Transverse colon (tissue), 4 donors: Measurements from ENCODE around the gene MAGOHB. TPM values are rescaled to one million over a fixed set of nuclear protein-coding genes. Genes with fewer than 3 reads are reported as not detected.

Experiments used
- DNase-seq: peaks from one replicate; pipeline ENCODE4 v3.0.0-alpha.2; 2019
- H3K27ac ChIP-seq, 4 donors: fragments of 200-600 bp; sonication (generic); 2 replicates each; pipeline ENCODE4 v1.5.1; 2016 to 2018; ENCODE audit warnings: inconsistent platforms in 4 of 4
- H3K27me3 ChIP-seq: fragments of 200-600 bp; sonication (generic); 2 replicates; pipeline ENCODE4 v1.5.1; 2017; ENCODE audit warnings: inconsistent platforms
- H3K36me3 ChIP-seq, 4 donors: fragments of 200-600 bp; sonication (generic); 2 replicates each; pipeline ENCODE4 v1.5.1; 2017 to 2019; ENCODE audit warnings: inconsistent platforms in 4 of 4
- H3K4me1 ChIP-seq, 4 donors: fragments of 200-600 bp; sonication (generic); 2 replicates each; pipeline ENCODE4 v1.5.1; 2017 to 2020; ENCODE audit warnings: inconsistent platforms in 4 of 4
- H3K4me3 ChIP-seq, 4 donors: fragments of 200-600 bp; sonication (generic); 1 replicate in 1 of 4; 2 replicates in 3 of 4; pipeline versions ENCODE4 v1.5.1 to v1.6.1; 2017 to 2019; ENCODE audit warnings: inconsistent platforms in 4 of 4
- H3K9me3 ChIP-seq, 2 donors: fragments of 200-600 bp; sonication (generic); 2 replicates each; pipeline ENCODE4 v1.5.1; 2017 to 2019; ENCODE audit warnings: inconsistent platforms in 2 of 2
- EP300 ChIP-seq: sonication (generic); formaldehyde crosslinking; IDR thresholded peaks from one replicate; pipeline ENCODE4 v1.6.1; 2017; ENCODE audit warnings: antibody characterized with exemption, low read depth
- POLR2A ChIP-seq: fragments of 450-650 bp; IDR thresholded peaks from one replicate; pipeline ENCODE4 v1.6.1; 2016; ENCODE audit warnings: antibody characterized with exemption, mild to moderate bottlenecking, moderate library complexity
- POLR2AphosphoS5 ChIP-seq, 3 donors: sonication (generic); formaldehyde crosslinking; IDR thresholded peaks; one replicate each; pipeline ENCODE4 v1.6.1; 2016; ENCODE audit warnings: antibody characterized with exemption in 3 of 3
- WGBS, 2 donors: methylation state at CpG; one replicate each; pipeline ENCODE4 v1.1.5; 2018; ENCODE audit warnings: low coverage in 1 of 2; 5-methylcytosine and 5-hydroxymethylcytosine counted together
- in situ Hi-C, 4 donors: fragments of 200-750 bp; cut with MboI; loops; one replicate each; pipeline versions ENCODE4 v1.15.0 to v1.15.1; 2017; ENCODE audit warnings: low sequenced_read_pairs in 3 of 4, low pct_ligation_motif_present in 1 of 4, low pct_unique_long_range_greater_than_20kb in 1 of 4
- intact Hi-C: fragments of 100-400 bp; cut with DNase I; formaldehyde crosslinking; loops from one replicate; pipeline ENCODE4 v1.15.1; 2023; ENCODE audit warnings: low total_unique reads
- total RNA-seq, 4 donors: library from RNA; depleted of rRNA; stranded (reverse); fragments of >200 nt; gene quantifications; one replicate each; pipeline ENCODE4 v1.1.0, GENCODE V29; 2016
- TF ChIP-seq, protein P1 (sequence below), 5 experiments: fragments of 200-600 bp in 3 of 5; fragments of 450-650 bp in 2 of 5; sonication (generic) in 3 of 5; IDR thresholded peaks; 1 replicate in 2 of 5; 2 replicates in 3 of 5; pipeline ENCODE4 v1.5.1; 2016 to 2017; ENCODE audit warnings: antibody characterized with exemption in 5 of 5, inconsistent platforms in 3 of 5, mild to moderate bottlenecking in 2 of 5, moderate library complexity in 1 of 5

Gene MAGOHB
- total RNA-seq, 4 donors from 2014 or later: 0.75 to 9.7 (median 8.1) TPM; not detected in 1

DNA sequence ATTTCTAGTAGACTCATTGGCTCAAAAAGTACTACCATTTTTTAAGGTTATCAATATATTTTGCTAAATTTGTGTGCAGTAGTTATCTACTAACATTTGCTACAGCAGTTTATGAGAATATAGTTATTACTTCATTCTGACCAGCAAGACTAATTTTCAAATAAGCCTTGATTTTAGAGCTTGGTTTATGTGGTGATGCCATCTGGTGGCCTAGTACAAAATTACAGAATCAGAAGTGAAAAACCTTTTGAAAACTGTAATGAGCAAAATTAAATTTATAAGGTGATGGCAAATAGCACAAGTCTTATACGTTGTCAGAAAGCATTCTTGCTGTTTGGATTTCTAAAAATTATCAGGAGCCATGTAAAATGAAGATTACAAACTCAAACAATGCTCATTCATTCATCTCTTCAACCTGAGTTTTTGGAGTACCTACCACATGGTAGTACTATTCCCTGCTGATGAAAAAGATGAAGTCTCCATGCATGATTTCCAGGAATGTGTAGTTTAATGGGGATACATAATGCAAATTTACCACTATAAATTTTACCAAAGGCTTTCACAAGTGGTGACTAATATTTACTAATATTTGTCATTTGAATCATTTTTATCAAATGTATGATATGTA is 51.0 kb downstream of the MAGOHB start:
- H3K9me3 ChIP-seq: no peaks in the 10 kb centered on the region
- no peak for DNase-seq
- TF ChIP-seq, protein P1, sequence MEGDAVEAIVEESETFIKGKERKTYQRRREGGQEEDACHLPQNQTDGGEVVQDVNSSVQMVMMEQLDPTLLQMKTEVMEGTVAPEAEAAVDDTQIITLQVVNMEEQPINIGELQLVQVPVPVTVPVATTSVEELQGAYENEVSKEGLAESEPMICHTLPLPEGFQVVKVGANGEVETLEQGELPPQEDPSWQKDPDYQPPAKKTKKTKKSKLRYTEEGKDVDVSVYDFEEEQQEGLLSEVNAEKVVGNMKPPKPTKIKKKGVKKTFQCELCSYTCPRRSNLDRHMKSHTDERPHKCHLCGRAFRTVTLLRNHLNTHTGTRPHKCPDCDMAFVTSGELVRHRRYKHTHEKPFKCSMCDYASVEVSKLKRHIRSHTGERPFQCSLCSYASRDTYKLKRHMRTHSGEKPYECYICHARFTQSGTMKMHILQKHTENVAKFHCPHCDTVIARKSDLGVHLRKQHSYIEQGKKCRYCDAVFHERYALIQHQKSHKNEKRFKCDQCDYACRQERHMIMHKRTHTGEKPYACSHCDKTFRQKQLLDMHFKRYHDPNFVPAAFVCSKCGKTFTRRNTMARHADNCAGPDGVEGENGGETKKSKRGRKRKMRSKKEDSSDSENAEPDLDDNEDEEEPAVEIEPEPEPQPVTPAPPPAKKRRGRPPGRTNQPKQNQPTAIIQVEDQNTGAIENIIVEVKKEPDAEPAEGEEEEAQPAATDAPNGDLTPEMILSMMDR (IDR thresholded peaks at IDR 0.05): peak; percentile 68 to 86 (median 73)
- TF ChIP-seq EP300 (no peak), POLR2A (no peak), POLR2AphosphoS5 (IDR thresholded peaks at IDR 0.05) (no peak)
- 0% methylated on average over 1 of the region's 1 CpG for WGBS, 2 donors
- no peak overlapping the region for H3K4me3 ChIP-seq
- no peak overlapping the region for H3K27ac ChIP-seq
- no peaks in the 10 kb centered on the region for H3K27me3 ChIP-seq
- no peaks in the 10 kb centered on the region for H3K36me3 ChIP-seq
- in situ Hi-C loops: loop anchor here (5.0 to 25.0 kb wide), 5 partner anchors 225 to 328 kb away; partner anchors contain the start of gene KLRD1 (in 1 of the 4)
- no peaks in the 10 kb centered on the region for H3K4me1 ChIP-seq
- intact Hi-C loops: loop anchor here (2.0 to 5.0 kb wide), 2 partner anchors 232 to 325 kb away; no protein-coding TSS in a partner anchor

DNA sequence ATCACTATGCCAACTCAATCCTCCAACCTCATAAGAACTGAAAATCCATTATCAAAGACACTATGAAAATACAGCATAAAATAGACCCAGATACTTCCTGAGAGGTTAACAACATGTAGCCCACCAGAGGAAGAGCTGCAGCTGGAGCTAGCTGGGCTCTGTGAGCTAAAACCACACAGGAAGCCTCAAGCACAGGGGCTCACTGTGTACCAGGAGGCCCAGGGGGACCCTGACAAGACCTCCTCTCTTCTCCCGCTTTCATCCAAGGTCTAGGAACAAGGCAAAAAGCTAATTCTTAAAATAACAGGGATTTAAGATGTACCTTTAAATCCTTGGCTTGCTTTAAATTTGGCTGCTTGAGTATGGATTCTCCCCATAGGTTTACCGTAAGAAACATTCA is 54.2 kb downstream of the MAGOHB start:
- H3K9me3 ChIP-seq: no peaks in the 10 kb centered on the region
- no peak overlapping the region for H3K27ac ChIP-seq
- intact Hi-C loops (no loop called here), in situ Hi-C loops (loop anchor here (10.0 to 25.0 kb wide), 4 partner anchors 222 to 322 kb away; partner anchors contain the start of gene KLRD1 (in 1 of the 4))
- no peak for DNase-seq
- no peaks in the 10 kb centered on the region for H3K36me3 ChIP-seq
- H3K27me3 ChIP-seq: no peaks in the 10 kb centered on the region
- TF ChIP-seq, protein P1 (IDR thresholded peaks at IDR 0.05): no peak
- H3K4me1 ChIP-seq: no peaks in the 10 kb centered on the region
- WGBS, 2 donors: 52 to 84% methylated on average over 2 of the region's 2 CpGs
- H3K4me3 ChIP-seq: no peak overlapping the region

DNA sequence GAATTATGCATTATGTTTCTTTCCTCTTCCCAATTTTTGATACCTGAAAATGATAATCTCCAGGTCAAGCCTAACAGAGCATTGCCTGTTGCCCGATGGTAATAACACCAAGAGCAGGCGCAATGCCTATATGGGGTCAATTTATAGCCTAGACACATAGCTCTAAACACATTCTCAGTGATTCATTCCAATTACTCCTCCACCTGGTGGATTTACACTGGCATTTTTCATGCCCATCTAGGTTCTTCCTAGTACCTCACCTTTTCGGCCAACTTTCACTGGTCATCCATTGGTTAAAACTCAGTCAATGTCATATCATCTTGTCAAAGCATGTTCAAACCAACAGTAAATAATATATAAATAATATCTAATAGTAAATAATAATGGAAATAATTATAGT is 54.6 kb downstream of the MAGOHB start:
- in situ Hi-C loops (loop anchor here (10.0 to 25.0 kb wide), 4 partner anchors 221 to 321 kb away; partner anchors contain the start of gene KLRD1 (in 1 of the 4)), intact Hi-C loops (no loop called here)
- Histone ChIP-seq H3K4me3 (no peak overlapping the region), H3K27ac (no peak overlapping the region), H3K36me3 (no peaks in the 10 kb centered on the region), H3K4me1 (no peaks in the 10 kb centered on the region), H3K27me3 (no peaks in the 10 kb centered on the region), H3K9me3 (no peaks in the 10 kb centered on the region)
- TF ChIP-seq EP300: no peak
- TF ChIP-seq POLR2AphosphoS5 (IDR thresholded peaks at IDR 0.05): no peak
- TF ChIP-seq, protein P1 (IDR thresholded peaks at IDR 0.05): no peak
- no peak for TF ChIP-seq POLR2A
- no peak for DNase-seq
- 91 to 93% methylated on average over 3 of the region's 3 CpGs for WGBS, 2 donors

DNA sequence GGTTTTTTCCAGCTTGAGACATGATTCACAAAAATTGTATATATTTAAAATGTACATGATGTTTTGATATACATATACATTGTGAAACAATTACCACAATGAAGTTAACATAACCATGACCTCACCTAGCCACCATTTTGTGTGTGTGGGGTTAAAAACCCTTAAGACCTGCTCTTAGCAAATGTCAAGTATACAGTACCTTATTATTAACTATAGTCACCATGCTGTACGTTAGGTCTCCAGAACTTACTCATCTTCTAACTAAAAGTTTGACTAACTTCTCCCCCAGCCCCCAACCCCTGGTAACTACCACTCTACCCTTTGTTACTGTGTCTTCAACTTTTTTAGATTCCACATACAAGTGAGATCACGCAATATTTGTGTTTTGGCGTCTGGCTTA is 55.1 kb downstream of the MAGOHB start:
- in situ Hi-C loops (loop anchor here (10.0 to 25.0 kb wide), 4 partner anchors 221 to 321 kb away; partner anchors contain the start of gene KLRD1 (in 1 of the 4)), intact Hi-C loops (no loop called here)
- Histone ChIP-seq H3K27ac (no peak overlapping the region), H3K9me3 (no peaks in the 10 kb centered on the region), H3K36me3 (no peaks in the 10 kb centered on the region), H3K27me3 (no peaks in the 10 kb centered on the region), H3K4me3 (no peak overlapping the region), H3K4me1 (no peaks in the 10 kb centered on the region)
- WGBS, 2 donors: 77 to 81% methylated on average over 3 of the region's 3 CpGs
- DNase-seq: no peak
- TF ChIP-seq, protein P1 (IDR thresholded peaks at IDR 0.05): no peak
- no peak for TF ChIP-seq POLR2A
- TF ChIP-seq POLR2AphosphoS5 (IDR thresholded peaks at IDR 0.05): no peak
- no peak for TF ChIP-seq EP300
